H1 (cell line): ENCODE results near the gene NUP210. TPM values are rescaled to one million over a fixed set of nuclear protein-coding genes. Genes with fewer than 3 reads are reported as not detected.

Experiments
- CTCF ChIA-PET: fragments of 300-600 bp; sonication (Branson Sonifier 250); formaldehyde crosslinking; loops from one replicate; lab custom pipeline; 2021; ENCODE audit not compliant: partially characterized antibody; lab: Charles Lee
- POLR2A ChIA-PET: fragments of 300-600 bp; sonication (Branson Sonifier 250); formaldehyde crosslinking; loops from one replicate; lab custom pipeline; 2021; ENCODE audit warnings: inconsistent platforms; ENCODE audit not compliant: partially characterized antibody; lab: Charles Lee
- DNase-seq, 2 experiments: peaks; one replicate each; pipeline versions ENCODE4 v3.0.0 to v3.0.0-alpha.2; 2010 to 2022; ENCODE audit warnings: low spot score in 2 of 2, low read depth in 1 of 2, mixed read lengths in 1 of 2
- FAIRE-seq: peaks from 2 replicates; lab custom pipeline; 2011; peaks lifted over from hg19 to GRCh38; lab: Jason Lieb, UNC
- H2AFZ ChIP-seq: 2 replicates; pipeline ENCODE4 v1.8.1; 2012; ENCODE audit warnings: low read length, inconsistent platforms
- H2AK5ac ChIP-seq: 2 replicates; pipeline ENCODE4 v1.6.1; 2013; ENCODE audit warnings: low read depth, low read length
- H2BK120ac ChIP-seq: replicated peaks from 2 replicates; pipeline ENCODE3; 2013; ENCODE audit warnings: low read depth, low read length, inconsistent platforms
- H2BK12ac ChIP-seq: 2 replicates; pipeline ENCODE4 v1.6.1; 2013; ENCODE audit warnings: low read depth, low read length
- H2BK15ac ChIP-seq: 2 replicates; pipeline ENCODE4 v1.6.1; 2013; ENCODE audit warnings: low read length
- H2BK20ac ChIP-seq: 2 replicates; pipeline ENCODE4 v1.6.1; 2013; ENCODE audit warnings: low read length
- H2BK5ac ChIP-seq: 2 replicates; pipeline ENCODE4 v1.6.1; 2013; ENCODE audit warnings: low read depth, low read length
- H3K14ac ChIP-seq: 2 replicates; pipeline ENCODE4 v1.6.1; 2013; ENCODE audit warnings: inconsistent platforms; ENCODE audit not compliant: insufficient read length
- H3K18ac ChIP-seq: 2 replicates; pipeline ENCODE4 v1.6.1; 2013; ENCODE audit warnings: low read length; ENCODE audit errors: extremely low read depth
- H3K23ac ChIP-seq: 2 replicates; pipeline ENCODE4 v1.6.1; 2013; ENCODE audit warnings: inconsistent platforms; ENCODE audit not compliant: insufficient read length
- H3K23me2 ChIP-seq: 2 replicates; pipeline ENCODE4 v1.6.1; 2013; ENCODE audit warnings: low read depth, low read length
- H3K27ac ChIP-seq: 2 replicates; pipeline ENCODE4 v1.6.1; 2011; ENCODE audit warnings: low read depth, low read length, inconsistent platforms
- H3K27me3 ChIP-seq, 4 experiments: replicated peaks in 1 of 4; 1 replicate in 1 of 4; 2 replicates in 3 of 4; pipeline versions ENCODE4 v1.6.1 to v1.8.1; 2011 to 2013; ENCODE audit warnings: low read length in 3 of 4, mild to moderate bottlenecking in 3 of 4, inconsistent platforms in 2 of 4, mixed read lengths in 2 of 4, moderate library complexity in 1 of 4; ENCODE audit not compliant: control insufficient read depth in 3 of 4, insufficient read depth in 3 of 4; ENCODE audit errors: extremely low read depth in 1 of 4
- H3K36me3 ChIP-seq, 4 experiments: 2 replicates each; pipeline versions ENCODE4 v1.6.1 to v1.8.1; 2011 to 2013; ENCODE audit warnings: mild to moderate bottlenecking in 4 of 4, low read length in 3 of 4, moderate library complexity in 2 of 4, control low read depth in 1 of 4, inconsistent platforms in 1 of 4; ENCODE audit not compliant: insufficient read depth in 4 of 4, control insufficient read depth in 2 of 4
- H3K4ac ChIP-seq: replicated peaks from 2 replicates; pipeline ENCODE3; 2013; ENCODE audit warnings: low read length, low read depth, mixed read lengths, inconsistent platforms; ENCODE audit not compliant: insufficient read length
- H3K4me1 ChIP-seq, 4 experiments: replicated peaks in 1 of 4; 1 replicate in 1 of 4; 2 replicates in 3 of 4; pipeline versions ENCODE4 v1.6.1 to v1.8.1; 2011 to 2013; ENCODE audit warnings: low read length in 3 of 4, inconsistent platforms in 2 of 4, mixed read lengths in 1 of 4; ENCODE audit not compliant: insufficient read depth in 4 of 4, control insufficient read depth in 3 of 4
- H3K4me2 ChIP-seq, 2 experiments: 2 replicates each; pipeline versions ENCODE4 v1.6.1 to v1.8.1; 2011 to 2013; ENCODE audit warnings: low read depth in 2 of 2, low read length in 2 of 2, control low read depth in 1 of 2, inconsistent platforms in 1 of 2, mild to moderate bottlenecking in 1 of 2; ENCODE audit not compliant: insufficient read depth in 1 of 2
- H3K4me3 ChIP-seq, 4 experiments: fragments of 200-600, 300-600 bp in 1 of 4; sonication (generic), shearing (Covaris generic), sonication (Bioruptor Twin) in 1 of 4; 2 replicates each; pipeline versions ENCODE4 v1.5.1 to v1.8.1; 2011 to 2016; ENCODE audit warnings: low read length in 4 of 4, low read depth in 3 of 4, control low read depth in 2 of 4, inconsistent platforms in 2 of 4, mild to moderate bottlenecking in 2 of 4, mixed read lengths in 1 of 4, moderate library complexity in 1 of 4; ENCODE audit not compliant: insufficient read depth in 2 of 4; ENCODE audit errors: extremely low read depth in 1 of 4
- H3K56ac ChIP-seq: replicated peaks from 2 replicates; pipeline ENCODE3; 2013; ENCODE audit warnings: low read depth, mild to moderate bottlenecking, mixed read lengths, low read length, inconsistent platforms; ENCODE audit not compliant: insufficient read length
- H3K79me1 ChIP-seq: 2 replicates; pipeline ENCODE4 v1.6.1; 2013; ENCODE audit warnings: low read depth, low read length, control low read depth
- H3K79me2 ChIP-seq, 2 experiments: 2 replicates each; pipeline versions ENCODE4 v1.6.1 to v1.8.1; 2012 to 2013; ENCODE audit warnings: low read length in 2 of 2, mild to moderate bottlenecking in 2 of 2, inconsistent platforms in 1 of 2; ENCODE audit not compliant: insufficient read depth in 2 of 2, control insufficient read depth in 1 of 2
- H3K9ac ChIP-seq, 4 experiments: replicated peaks in 1 of 4; 1 replicate in 1 of 4; 2 replicates in 3 of 4; pipeline versions ENCODE4 v1.6.1 to v1.8.1; 2011 to 2013; ENCODE audit warnings: low read depth in 3 of 4, low read length in 3 of 4, control low read depth in 2 of 4, mild to moderate bottlenecking in 2 of 4, moderate library complexity in 2 of 4, inconsistent platforms in 1 of 4; ENCODE audit errors: extremely low read depth in 1 of 4
- H3K9me3 ChIP-seq, 2 experiments: 2 replicates each; pipeline versions ENCODE4 v1.6.1 to v1.8.1; 2012 to 2013; ENCODE audit warnings: mild to moderate bottlenecking in 2 of 2, moderate library complexity in 2 of 2, control low read depth in 1 of 2, inconsistent platforms in 1 of 2, low read depth in 1 of 2, low read length in 1 of 2, mixed read lengths in 1 of 2; ENCODE audit not compliant: insufficient read depth in 2 of 2
- H4K20me1 ChIP-seq, 2 experiments: replicated peaks in 1 of 2; 2 replicates each; pipeline versions ENCODE3 to v1.8.1; 2011 to 2013; ENCODE audit warnings: inconsistent platforms in 2 of 2, low read length in 2 of 2, mild to moderate bottlenecking in 1 of 2; ENCODE audit not compliant: insufficient read depth in 2 of 2, control insufficient read depth in 1 of 2
- H4K5ac ChIP-seq: 2 replicates; pipeline ENCODE4 v1.6.1; 2013; ENCODE audit warnings: low read length, low read depth, mixed read lengths, inconsistent platforms; ENCODE audit not compliant: insufficient read length
- H4K8ac ChIP-seq: 2 replicates; pipeline ENCODE4 v1.8.0; 2013; ENCODE audit warnings: mild to moderate bottlenecking, moderate library complexity, low read length, inconsistent platforms; ENCODE audit not compliant: insufficient read depth; ENCODE audit errors: extremely low read depth
- H4K91ac ChIP-seq: replicated peaks from 2 replicates; pipeline ENCODE3; 2013; ENCODE audit warnings: low read length, mixed read lengths, inconsistent platforms; ENCODE audit not compliant: insufficient read length
- EP300 ChIP-seq, 2 experiments: IDR thresholded peaks; 1 replicate in 1 of 2; 2 replicates in 1 of 2; pipeline ENCODE4 v1.6.1; 2011 to 2012; ENCODE audit warnings: low read depth in 2 of 2, low read length in 2 of 2, mild to moderate bottlenecking in 2 of 2, borderline replicate concordance in 1 of 2, inconsistent platforms in 1 of 2, moderate library complexity in 1 of 2
- RXRA ChIP-seq: IDR thresholded peaks from 2 replicates; pipeline ENCODE4 v1.6.1; 2011; ENCODE audit warnings: low read depth, mild to moderate bottlenecking, low read length, moderate library complexity; ENCODE audit not compliant: insufficient read depth
- WGBS, 2 experiments: shearing (Covaris generic) in 1 of 2; methylation state at CpG; one replicate each; pipeline versions ENCODE4 v1.1.6 to v1.1.7; 2013 to 2015; ENCODE audit warnings: low lambda C conversion rate in 2 of 2, mixed read lengths in 2 of 2, inconsistent platforms in 1 of 2, low coverage in 1 of 2, missing lambda C conversion rate in 1 of 2; ENCODE audit not compliant: insufficient replicate concordance in 2 of 2, insufficient coverage in 1 of 2, insufficient read length in 1 of 2; ENCODE audit errors: extremely low coverage in 1 of 2, missing lambda C conversion rate in 1 of 2; 5-methylcytosine and 5-hydroxymethylcytosine counted together
- polyA plus RNA-seq, 7 experiments: library from polyadenylated mRNA; depleted of rRNA in 3 of 7; stranded (reverse) in 5 of 7; unstranded in 2 of 7; fragments of >200 nt in 5 of 7; fragments of 200-250 nt in 2 of 7; gene quantifications; 1 replicate in 5 of 7; 2 replicates in 1 of 7; 4 replicates in 1 of 7; pipeline versions ENCODE4 v1.2.1 to v1.2.3, GENCODE V29; 2011 to 2013; ENCODE audit warnings: missing spikeins in 2 of 7, mixed read lengths in 2 of 7
- total RNA-seq: library from RNA; stranded (reverse); fragmentation: NEBNext Ultra II Directional; extraction: Animal tissue kit (Norgen Biotek cat#: 25700); gene quantifications from 2 replicates; pipeline ENCODE4 v1.2.1, GENCODE V29; 2021

NUP210 gene
- total and polyA plus RNA-seq, 2 of the 8 experiments (the other 6 are each of a cell fraction or from before 2014, with no cell fraction given) = 51.0 to 53.7 TPM

DNA sequence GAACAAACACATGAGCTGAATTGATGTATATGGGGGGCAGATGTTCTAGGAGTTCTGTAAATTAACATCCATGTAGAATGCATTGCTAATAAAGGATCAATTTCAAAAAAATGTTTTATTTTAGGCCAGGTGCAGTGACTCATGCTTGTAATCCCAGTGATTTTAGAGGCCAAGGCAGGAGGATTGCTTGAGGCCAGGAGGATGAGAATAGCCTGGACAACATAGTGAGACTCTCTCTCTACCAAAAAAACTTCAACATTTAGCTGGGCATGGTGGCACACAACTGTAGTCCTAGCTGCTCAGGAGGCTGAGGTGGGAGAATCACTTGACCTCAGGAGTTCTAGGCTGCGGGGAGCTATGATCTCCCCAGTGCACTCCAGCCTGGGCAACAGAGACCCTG is 6.5 kb upstream of the NUP210 start:
- Histone ChIP-seq H3K14ac (no peak overlapping the region), H3K4me1 (peaks cover 0 to under 1% (median 0%) of the 10 kb centered on the region in 4 experiments; a peak in 2 of 7 replicates), H3K4ac (no peak overlapping the region), H2BK5ac (no peak overlapping the region), H3K9me3 (no peaks in the 10 kb centered on the region), H3K23me2 (no peaks in the 10 kb centered on the region), H3K79me1 (no peaks in the 10 kb centered on the region), H3K4me3 (no peak overlapping the region), H3K23ac (no peak overlapping the region), H3K18ac (no peak overlapping the region), H2BK20ac (no peak overlapping the region), H2BK12ac (no peak overlapping the region), H2AFZ (no peak overlapping the region), H2BK120ac (no peak overlapping the region), H4K91ac (no peak overlapping the region), H3K27ac (no peak overlapping the region), H3K9ac (no peak overlapping the region), H3K36me3 (no peaks in the 10 kb centered on the region), H4K5ac (no peak overlapping the region), H3K79me2 (no peaks in the 10 kb centered on the region), H4K20me1 (no peaks in the 10 kb centered on the region), H3K27me3 (no peaks in the 10 kb centered on the region), H2BK15ac (no peak overlapping the region), H3K4me2 (no peak overlapping the region), H3K56ac (no peak overlapping the region), H2AK5ac (no peak overlapping the region), H4K8ac (no peak overlapping the region)
- ChIA-PET CTCF (interaction anchor here (1.1 to 2.7 kb wide), 5 partner anchors 8 to 119 kb away, joined by 3 to 14 read pairs (median 6); no protein-coding TSS in a partner anchor), POLR2A (no interaction called here)
- 100% methylated on average over 1 of the region's 1 CpG; no CpG with 5 or more reads in 1 of the 2 experiments for whole genome bisulfite sequencing, 2 experiments
- DNase-seq = no peak
- TF ChIP-seq EP300 (IDR thresholded peaks at IDR 0.05; ENCODE audit: borderline replicate concordance in 1 of 2, low read depth in 2 of 2, low read length in 2 of 2) = no peak
- no peak for TF ChIP-seq RXRA
- FAIRE-seq = no peak
